GM12873 (cell line): Measurements from ENCODE around the gene MAGI3.

Experiments
- TF ChIP-seq, protein P1 (sequence below): IDR thresholded peaks from 2 replicates; pipeline ENCODE4 v1.5.1; 2012; ENCODE audit warnings: low read depth, mild to moderate bottlenecking, moderate library complexity, low read length, control low read depth; ENCODE audit not compliant: insufficient read depth; ENCODE audit errors: missing control alignments

Gene MAGI3

DNA sequence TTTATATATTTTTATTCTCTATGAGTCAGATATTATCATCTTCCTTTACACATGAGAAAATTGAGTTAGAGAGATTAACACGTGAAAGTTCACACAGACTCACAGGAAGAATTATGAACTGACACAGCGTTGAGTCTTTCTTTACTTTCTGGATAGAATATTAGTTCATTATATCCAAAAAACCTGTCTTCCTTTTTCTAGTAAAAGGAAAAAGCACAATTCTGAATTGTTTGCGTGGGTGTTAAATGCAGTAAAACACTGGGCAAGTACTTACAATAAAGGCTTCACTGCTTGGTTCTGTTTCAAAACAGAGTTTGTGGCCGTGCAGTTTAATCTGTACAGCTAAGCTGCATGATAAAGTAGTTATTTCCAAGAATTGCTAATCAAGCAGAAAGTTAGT is 10.8 kb downstream of the MAGI3 start:
- TF ChIP-seq, protein P1, sequence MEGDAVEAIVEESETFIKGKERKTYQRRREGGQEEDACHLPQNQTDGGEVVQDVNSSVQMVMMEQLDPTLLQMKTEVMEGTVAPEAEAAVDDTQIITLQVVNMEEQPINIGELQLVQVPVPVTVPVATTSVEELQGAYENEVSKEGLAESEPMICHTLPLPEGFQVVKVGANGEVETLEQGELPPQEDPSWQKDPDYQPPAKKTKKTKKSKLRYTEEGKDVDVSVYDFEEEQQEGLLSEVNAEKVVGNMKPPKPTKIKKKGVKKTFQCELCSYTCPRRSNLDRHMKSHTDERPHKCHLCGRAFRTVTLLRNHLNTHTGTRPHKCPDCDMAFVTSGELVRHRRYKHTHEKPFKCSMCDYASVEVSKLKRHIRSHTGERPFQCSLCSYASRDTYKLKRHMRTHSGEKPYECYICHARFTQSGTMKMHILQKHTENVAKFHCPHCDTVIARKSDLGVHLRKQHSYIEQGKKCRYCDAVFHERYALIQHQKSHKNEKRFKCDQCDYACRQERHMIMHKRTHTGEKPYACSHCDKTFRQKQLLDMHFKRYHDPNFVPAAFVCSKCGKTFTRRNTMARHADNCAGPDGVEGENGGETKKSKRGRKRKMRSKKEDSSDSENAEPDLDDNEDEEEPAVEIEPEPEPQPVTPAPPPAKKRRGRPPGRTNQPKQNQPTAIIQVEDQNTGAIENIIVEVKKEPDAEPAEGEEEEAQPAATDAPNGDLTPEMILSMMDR = no peak

DNA sequence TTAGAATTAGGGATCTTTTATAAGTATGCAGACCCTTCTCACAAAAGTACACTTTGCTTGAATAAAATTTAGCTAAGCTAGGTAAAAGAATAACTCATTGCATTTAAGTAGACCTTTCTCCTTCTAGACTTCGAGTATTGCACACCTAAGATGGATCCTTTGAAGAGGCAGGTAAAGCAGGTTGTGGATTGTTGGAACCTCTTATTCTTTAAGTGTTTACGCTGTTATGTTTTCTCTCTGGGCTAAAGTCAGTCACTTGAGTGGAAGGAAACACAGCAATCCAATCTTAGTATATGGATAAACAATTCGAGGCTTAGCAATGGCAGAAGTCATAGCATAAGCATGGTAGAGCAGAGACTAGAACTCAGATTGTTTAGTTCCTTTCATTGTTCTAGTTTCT is 11.4 kb downstream of the MAGI3 start:
- TF ChIP-seq, protein P1 = no peak

DNA sequence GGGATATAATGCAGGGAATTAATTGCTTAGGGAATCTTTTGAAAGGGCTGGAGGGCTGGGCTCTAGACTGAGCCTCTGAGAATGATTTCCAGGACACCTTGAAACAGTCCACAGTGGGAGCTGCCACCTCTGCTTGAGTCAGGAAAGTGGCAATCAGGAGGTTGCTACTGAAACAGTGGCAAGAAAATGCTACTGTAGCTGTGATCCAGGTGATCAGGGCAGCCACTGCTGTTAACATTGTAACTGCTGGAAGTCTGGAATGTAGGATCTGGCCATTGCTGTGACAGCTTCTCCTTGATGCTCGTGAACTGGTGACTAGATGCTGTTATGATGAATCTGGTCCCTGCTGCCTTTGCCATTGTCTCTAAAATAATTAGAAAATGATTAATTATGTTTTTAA is 12.8 kb downstream of the MAGI3 start:
- TF ChIP-seq, protein P1 = no peak

DNA sequence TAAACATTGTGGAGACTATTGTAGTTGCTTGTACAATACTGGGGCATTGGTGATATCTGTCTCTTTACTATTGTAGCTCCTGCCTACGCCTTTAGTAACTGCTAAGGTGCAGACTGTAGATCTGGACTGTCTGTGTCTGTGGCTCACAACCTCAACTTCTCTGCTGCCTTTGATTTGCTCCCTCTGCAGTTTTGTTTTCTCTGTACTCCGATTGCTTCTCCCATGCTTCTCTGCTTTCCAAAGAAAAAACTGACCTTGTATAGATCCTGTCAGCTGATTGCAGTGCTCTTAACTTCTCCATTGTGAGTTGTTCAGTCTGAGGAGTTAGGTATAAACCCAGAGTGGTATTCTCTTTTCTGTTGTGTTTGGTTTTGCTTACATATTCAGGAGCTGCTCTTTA is 15.3 kb downstream of the MAGI3 start:
- TF ChIP-seq, protein P1 = no peak

DNA sequence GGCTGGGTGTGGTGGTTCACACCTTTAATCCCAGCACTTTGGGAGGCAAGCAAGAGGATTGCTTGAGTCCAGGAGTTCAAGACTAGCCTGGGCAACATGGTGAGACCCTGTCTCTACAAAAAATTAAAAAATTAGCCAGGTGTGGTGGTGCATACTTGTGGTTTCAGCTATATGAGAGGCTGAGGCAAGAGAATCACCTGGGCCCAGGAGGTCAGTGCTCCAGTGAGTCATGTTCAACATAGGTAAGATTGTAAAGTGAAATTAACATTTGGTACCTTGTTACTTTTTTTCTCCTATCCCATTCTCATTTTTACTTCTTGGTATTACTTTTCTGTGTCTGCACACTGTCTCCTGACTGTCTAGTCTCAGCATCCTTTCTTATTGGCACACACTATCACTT is 19.0 kb downstream of the MAGI3 start:
- TF ChIP-seq, protein P1 = no peak

DNA sequence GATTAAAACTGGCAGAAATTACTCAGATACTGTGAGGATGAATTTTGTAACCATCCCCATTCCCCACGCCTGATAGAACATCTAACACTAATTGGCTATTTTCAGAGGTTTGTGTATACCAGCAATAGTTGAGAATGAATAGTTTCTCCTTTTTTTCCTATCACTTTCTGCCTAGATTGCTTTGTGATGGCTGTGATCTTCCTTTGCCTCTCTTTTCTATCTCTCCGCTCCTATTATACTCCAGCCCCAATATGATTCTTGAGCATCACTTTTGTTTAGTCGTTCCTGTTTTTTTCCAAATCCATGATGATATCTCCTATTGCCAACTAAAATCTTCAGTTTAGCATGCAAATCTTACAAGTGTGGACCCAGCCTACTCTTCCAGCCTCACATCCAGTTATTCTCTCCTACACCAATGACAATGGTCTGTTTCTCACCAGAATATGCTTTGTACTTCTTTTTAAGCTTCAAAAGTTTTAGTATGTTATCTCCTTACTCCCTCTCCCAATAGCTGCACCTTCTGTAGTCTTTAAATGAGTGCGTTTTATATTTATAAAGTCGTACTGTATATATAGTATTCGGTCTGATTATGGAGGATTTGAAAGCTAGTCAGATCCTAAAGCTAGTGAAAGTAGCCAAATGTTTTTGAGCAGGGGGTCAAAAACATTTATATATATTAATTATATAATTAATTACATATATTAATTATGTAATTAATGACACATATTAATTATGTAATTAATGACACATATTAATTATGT is 25.2 kb downstream of the MAGI3 start:
- TF ChIP-seq, protein P1 = no peak

DNA sequence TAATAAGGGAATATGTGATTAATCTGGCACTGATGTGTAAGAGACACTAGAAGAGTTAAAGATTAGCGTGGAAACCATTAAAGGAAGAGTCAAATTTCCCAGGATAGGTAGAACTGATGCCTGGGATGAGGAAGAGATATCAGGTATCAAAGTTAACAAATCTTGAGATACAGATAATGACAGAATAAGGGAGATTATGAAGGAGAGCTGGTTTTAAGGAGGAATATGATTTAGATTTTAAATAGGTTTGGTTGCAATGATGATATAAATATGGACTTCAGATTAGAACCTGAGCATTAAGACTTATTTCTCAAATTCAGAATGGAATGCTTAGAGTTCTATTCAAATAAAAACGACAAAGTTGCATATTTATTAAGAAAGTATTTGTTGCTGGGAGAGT is 26.2 kb downstream of the MAGI3 start:
- TF ChIP-seq, protein P1 = no peak
